Measurements from ENCODE around the gene ZNF593. TPM values are rescaled to one million over a fixed set of nuclear protein-coding genes. Genes with fewer than 3 reads are reported as not detected.

Gene ZNF593
- polyA plus RNA-seq, 1 donor, result 21.5 TPM

- no peak for DNase-seq (ENCODE audit: low read depth)
These were observed 20.8 kb upstream of the ZNF593 start for GRCh38 chr1:26148887-26149286.

- DNase-seq (ENCODE audit: low read depth), result no peak
These were observed 15.7 kb upstream of the ZNF593 start for GRCh38 chr1:26153966-26154532.

GRCh38 chr1:26154750-26155149 lies 15.0 kb upstream of the ZNF593 start:
- no peak for DNase-seq (ENCODE audit: low read depth)

- DNase-seq (ENCODE audit: low read depth), result no peak
These were observed 14.1 kb upstream of the ZNF593 start for GRCh38 chr1:26155370-26156284.

- DNase-seq (ENCODE audit: low read depth), result no peak
These were observed 13.2 kb upstream of the ZNF593 start for GRCh38 chr1:26156285-26157038.

GRCh38 chr1:26158271-26158907 lies 11.3 kb upstream of the ZNF593 start:
- no peak for DNase-seq (ENCODE audit: low read depth)

GRCh38 chr1:26158908-26159742 lies 10.6 kb upstream of the ZNF593 start, which contains the start of gene FAM110D:
FAM110D (plus strand) TSS chr1:26159079; CDS start chr1:26161292, 2,213 bp downstream.
- no peak for DNase-seq (ENCODE audit: low read depth)

- DNase-seq (ENCODE audit: low read depth), result no peak
These were observed 10.0 kb upstream of the ZNF593 start for GRCh38 chr1:26159743-26160039.

- DNase-seq (ENCODE audit: low read depth), result no peak
These were observed 8.9 kb upstream of the ZNF593 start for GRCh38 chr1:26160527-26161414.

GRCh38 chr1:26161415-26162219 lies 8.1 kb upstream of the ZNF593 start:
- DNase-seq (ENCODE audit: low read depth), result no peak

GRCh38 chr1:26162220-26162709 lies 7.4 kb upstream of the ZNF593 start:
- no peak for DNase-seq (ENCODE audit: low read depth)

GRCh38 chr1:26163684-26164035 lies 6.0 kb upstream of the ZNF593 start:
- no peak for DNase-seq (ENCODE audit: low read depth)

GRCh38 chr1:26164036-26164860 lies 5.5 kb upstream of the ZNF593 start:
- no peak for DNase-seq (ENCODE audit: low read depth)

- DNase-seq (ENCODE audit: low read depth), result no peak
These were observed 4.6 kb upstream of the ZNF593 start for GRCh38 chr1:26164861-26165842.

GRCh38 chr1:26166719-26167281 lies 2.9 kb upstream of the ZNF593 start:
- DNase-seq (ENCODE audit: low read depth), result no peak

GRCh38 chr1:26168410-26169197 lies 1.1 kb upstream of the ZNF593 start, which contains the start of gene C1orf232:
C1orf232 (minus strand) TSS chr1:26168963; CDS start chr1:26168499, 464 bp downstream.
- no peak for DNase-seq (ENCODE audit: low read depth)

All from forelimb muscle (tissue), 1 donor.